ENCODE data around the gene PRDM16.

DNA sequence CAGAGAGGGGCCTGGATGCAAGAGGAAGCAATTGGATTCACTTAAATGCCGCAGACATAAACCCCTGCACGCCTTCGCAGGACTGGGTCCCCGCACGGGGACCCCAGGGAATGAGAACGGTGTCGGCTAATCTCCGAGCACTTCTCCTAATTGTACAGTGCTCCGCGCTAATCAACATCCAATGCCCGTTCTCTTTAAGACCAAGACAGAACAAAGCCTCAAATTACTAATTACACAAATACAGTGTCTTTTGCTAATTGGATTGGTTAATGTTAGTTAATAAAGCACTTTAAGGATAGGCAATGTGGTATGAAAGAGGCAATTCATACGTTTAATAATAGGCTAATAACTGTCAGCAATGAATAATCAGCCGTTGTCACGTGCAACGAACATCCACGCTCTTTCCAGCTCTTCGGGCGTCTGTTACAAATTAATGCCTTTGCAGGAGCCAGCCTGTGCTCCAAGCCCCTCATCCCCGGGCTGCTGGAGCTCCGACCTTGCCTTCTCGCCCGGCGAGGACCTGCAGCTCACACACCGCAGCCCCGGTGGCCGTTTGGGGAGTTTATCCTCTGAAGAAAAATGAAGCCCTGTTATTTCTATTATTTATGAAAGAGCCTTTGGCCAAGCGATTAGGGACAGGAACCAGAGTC, 157.8 kb downstream of the PRDM16 start:
- TF ChIP-seq, protein P1, sequence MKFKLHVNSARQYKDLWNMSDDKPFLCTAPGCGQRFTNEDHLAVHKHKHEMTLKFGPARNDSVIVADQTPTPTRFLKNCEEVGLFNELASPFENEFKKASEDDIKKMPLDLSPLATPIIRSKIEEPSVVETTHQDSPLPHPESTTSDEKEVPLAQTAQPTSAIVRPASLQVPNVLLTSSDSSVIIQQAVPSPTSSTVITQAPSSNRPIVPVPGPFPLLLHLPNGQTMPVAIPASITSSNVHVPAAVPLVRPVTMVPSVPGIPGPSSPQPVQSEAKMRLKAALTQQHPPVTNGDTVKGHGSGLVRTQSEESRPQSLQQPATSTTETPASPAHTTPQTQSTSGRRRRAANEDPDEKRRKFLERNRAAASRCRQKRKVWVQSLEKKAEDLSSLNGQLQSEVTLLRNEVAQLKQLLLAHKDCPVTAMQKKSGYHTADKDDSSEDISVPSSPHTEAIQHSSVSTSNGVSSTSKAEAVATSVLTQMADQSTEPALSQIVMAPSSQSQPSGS (tag by site-specific recombination; IDR thresholded peaks at IDR 0.05; ENCODE audit: low read depth) = no peak
- TF ChIP-seq, protein P2, sequence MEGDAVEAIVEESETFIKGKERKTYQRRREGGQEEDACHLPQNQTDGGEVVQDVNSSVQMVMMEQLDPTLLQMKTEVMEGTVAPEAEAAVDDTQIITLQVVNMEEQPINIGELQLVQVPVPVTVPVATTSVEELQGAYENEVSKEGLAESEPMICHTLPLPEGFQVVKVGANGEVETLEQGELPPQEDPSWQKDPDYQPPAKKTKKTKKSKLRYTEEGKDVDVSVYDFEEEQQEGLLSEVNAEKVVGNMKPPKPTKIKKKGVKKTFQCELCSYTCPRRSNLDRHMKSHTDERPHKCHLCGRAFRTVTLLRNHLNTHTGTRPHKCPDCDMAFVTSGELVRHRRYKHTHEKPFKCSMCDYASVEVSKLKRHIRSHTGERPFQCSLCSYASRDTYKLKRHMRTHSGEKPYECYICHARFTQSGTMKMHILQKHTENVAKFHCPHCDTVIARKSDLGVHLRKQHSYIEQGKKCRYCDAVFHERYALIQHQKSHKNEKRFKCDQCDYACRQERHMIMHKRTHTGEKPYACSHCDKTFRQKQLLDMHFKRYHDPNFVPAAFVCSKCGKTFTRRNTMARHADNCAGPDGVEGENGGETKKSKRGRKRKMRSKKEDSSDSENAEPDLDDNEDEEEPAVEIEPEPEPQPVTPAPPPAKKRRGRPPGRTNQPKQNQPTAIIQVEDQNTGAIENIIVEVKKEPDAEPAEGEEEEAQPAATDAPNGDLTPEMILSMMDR (tag by site-specific recombination; IDR thresholded peaks at IDR 0.05) = no peak
- TF ChIP-seq YY1 (tag by site-specific recombination; IDR thresholded peaks at IDR 0.05) (no peak), ZFP3 (tag by site-specific recombination; IDR thresholded peaks at IDR 0.05; ENCODE audit: low read depth) (no peak), ZNF19 (tag by site-specific recombination; IDR thresholded peaks at IDR 0.05; ENCODE audit: low read depth) (no peak)
- TF ChIP-seq, protein P3, sequence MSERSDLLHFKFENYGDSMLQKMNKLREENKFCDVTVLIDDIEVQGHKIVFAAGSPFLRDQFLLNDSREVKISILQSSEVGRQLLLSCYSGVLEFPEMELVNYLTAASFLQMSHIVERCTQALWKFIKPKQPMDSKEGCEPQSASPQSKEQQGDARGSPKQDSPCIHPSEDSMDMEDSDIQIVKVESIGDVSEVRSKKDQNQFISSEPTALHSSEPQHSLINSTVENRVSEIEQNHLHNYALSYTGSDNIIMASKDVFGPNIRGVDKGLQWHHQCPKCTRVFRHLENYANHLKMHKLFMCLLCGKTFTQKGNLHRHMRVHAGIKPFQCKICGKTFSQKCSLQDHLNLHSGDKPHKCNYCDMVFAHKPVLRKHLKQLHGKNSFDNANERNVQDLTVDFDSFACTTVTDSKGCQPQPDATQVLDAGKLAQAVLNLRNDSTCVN (tag by site-specific recombination; optimal IDR thresholded peaks at IDR 0.05) = no peak
- TF ChIP-seq, protein P4, sequence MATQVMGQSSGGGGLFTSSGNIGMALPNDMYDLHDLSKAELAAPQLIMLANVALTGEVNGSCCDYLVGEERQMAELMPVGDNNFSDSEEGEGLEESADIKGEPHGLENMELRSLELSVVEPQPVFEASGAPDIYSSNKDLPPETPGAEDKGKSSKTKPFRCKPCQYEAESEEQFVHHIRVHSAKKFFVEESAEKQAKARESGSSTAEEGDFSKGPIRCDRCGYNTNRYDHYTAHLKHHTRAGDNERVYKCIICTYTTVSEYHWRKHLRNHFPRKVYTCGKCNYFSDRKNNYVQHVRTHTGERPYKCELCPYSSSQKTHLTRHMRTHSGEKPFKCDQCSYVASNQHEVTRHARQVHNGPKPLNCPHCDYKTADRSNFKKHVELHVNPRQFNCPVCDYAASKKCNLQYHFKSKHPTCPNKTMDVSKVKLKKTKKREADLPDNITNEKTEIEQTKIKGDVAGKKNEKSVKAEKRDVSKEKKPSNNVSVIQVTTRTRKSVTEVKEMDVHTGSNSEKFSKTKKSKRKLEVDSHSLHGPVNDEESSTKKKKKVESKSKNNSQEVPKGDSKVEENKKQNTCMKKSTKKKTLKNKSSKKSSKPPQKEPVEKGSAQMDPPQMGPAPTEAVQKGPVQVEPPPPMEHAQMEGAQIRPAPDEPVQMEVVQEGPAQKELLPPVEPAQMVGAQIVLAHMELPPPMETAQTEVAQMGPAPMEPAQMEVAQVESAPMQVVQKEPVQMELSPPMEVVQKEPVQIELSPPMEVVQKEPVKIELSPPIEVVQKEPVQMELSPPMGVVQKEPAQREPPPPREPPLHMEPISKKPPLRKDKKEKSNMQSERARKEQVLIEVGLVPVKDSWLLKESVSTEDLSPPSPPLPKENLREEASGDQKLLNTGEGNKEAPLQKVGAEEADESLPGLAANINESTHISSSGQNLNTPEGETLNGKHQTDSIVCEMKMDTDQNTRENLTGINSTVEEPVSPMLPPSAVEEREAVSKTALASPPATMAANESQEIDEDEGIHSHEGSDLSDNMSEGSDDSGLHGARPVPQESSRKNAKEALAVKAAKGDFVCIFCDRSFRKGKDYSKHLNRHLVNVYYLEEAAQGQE (tag by site-specific recombination; IDR thresholded peaks at IDR 0.05) = no peak
- TF ChIP-seq, protein P5, sequence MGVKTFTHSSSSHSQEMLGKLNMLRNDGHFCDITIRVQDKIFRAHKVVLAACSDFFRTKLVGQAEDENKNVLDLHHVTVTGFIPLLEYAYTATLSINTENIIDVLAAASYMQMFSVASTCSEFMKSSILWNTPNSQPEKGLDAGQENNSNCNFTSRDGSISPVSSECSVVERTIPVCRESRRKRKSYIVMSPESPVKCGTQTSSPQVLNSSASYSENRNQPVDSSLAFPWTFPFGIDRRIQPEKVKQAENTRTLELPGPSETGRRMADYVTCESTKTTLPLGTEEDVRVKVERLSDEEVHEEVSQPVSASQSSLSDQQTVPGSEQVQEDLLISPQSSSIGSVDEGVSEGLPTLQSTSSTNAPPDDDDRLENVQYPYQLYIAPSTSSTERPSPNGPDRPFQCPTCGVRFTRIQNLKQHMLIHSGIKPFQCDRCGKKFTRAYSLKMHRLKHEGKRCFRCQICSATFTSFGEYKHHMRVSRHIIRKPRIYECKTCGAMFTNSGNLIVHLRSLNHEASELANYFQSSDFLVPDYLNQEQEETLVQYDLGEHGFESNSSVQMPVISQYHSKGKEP (tag by site-specific recombination; IDR thresholded peaks at IDR 0.05) = no peak
